Activated naive CD4-positive, alpha-beta T cell treated with anti-CD3 and anti-CD28 coated beads for 36 hours (primary cell): Measurements from ENCODE around the gene ADAMTSL5. TPM values are rescaled to one million over a fixed set of nuclear protein-coding genes. Genes with fewer than 3 reads are reported as not detected.
"Not testable (repeated sequence)": the region's sequence is repeated elsewhere in the genome, so short reads cannot be mapped to it uniquely, and the experiment has no call there.

ENCODE experiments used
- CTCF ChIA-PET: fragments of 350-600 bp; sonication (Branson Sonifier 250); formaldehyde crosslinking; loops from one replicate; lab custom pipeline; 2021; ENCODE audit warnings: antibody characterized with exemption; lab: Charles Lee
- DNase-seq: peaks from one replicate; pipeline ENCODE4 v3.0.0-alpha.2; 2020
- H3K27ac Mint-ChIP-seq: one replicate; pipeline ENCODE4 v1.8.0; 2021; ENCODE audit warnings: mild to moderate bottlenecking, mixed read lengths
- H3K27me3 Mint-ChIP-seq: one replicate; pipeline ENCODE4 v1.8.0; 2021; ENCODE audit warnings: low read depth, mixed read lengths
- H3K36me3 Mint-ChIP-seq: one replicate; pipeline ENCODE4 v1.8.0; 2021; ENCODE audit warnings: low read depth, mixed read lengths
- H3K4me1 Mint-ChIP-seq: one replicate; pipeline ENCODE4 v1.8.0; 2021; ENCODE audit warnings: low read depth, mixed read lengths
- H3K4me3 Mint-ChIP-seq: one replicate; pipeline ENCODE4 v1.8.0; 2021; ENCODE audit warnings: mild to moderate bottlenecking, moderate library complexity, mixed read lengths
- H3K9me3 Mint-ChIP-seq: one replicate; pipeline ENCODE4 v1.8.0; 2021; ENCODE audit warnings: mixed read lengths
- intact Hi-C: fragments of 100-400 bp; cut with micrococcal nuclease; formaldehyde crosslinking; loops from one replicate; pipeline ENCODE4 v1.15.1; 2023
- total RNA-seq, 2 experiments: library from RNA; stranded (reverse); gene quantifications; one replicate each; pipeline ENCODE4 v1.2.3, GENCODE V29; 2021

Gene ADAMTSL5
- total RNA-seq, 2 experiments from 2014 or later = 0.95 to 1.6 TPM

DNA sequence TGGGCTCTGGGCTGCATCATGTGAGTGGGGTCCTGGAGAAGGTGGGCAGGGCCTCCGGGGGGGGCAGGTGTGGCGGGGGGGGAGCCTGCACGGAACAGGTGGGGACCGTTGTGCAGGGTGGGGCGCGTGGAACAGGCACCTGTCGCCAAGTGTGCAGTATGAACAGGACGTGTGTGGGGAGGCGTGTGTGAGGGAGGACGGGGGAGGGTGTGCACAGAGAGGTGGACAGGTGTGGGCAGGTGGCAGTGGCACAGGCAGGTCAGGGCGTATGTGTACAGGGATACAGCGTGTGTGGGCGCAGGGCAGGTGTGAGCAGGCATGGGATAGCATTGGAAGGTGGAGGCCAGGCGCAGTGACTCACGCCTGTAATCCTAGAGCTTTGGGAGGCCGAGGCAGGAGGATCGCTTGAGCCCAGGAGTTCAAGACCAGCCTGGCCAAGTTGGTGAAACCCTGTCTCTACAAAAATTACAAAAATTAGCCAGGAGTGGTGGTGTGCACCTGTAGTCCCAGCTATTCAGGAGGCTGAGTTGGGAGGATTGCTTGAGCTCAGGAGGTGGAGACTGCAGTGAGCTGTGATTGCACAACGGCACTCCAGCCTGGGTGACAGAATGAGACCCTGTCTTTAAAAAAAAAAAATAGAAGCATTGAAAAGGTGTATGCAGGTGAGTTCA is 14.3 kb upstream of the ADAMTSL5 start:
- intact Hi-C loops = no loop called here
- CTCF ChIA-PET = no interaction called here
- Mint-ChIP-seq H3K27ac (no peak overlapping the region), H3K36me3 (no peaks in the 10 kb centered on the region), H3K4me1 (peaks cover 7% of the 10 kb centered on the region), H3K4me3 (no peak overlapping the region), H3K27me3 (peaks cover 36% of the 10 kb centered on the region), H3K9me3 (no peaks in the 10 kb centered on the region)
- DNase-seq = no peak

GRCh38 chr19:1526066-1526778 is 13.4 kb upstream of the ADAMTSL5 start:
- H3K4me1 Mint-ChIP-seq = peaks cover 7% of the 10 kb centered on the region
- no peaks in the 10 kb centered on the region for H3K36me3 Mint-ChIP-seq
- intact Hi-C loops = no loop called here
- H3K9me3 Mint-ChIP-seq = no peaks in the 10 kb centered on the region
- no peak overlapping the region for H3K27ac Mint-ChIP-seq
- CTCF ChIA-PET = no interaction called here
- DNase-seq = no peak
- no peak overlapping the region for H3K4me3 Mint-ChIP-seq
- H3K27me3 Mint-ChIP-seq = peaks cover 36% of the 10 kb centered on the region

- Mint-ChIP-seq H3K27ac (no peak overlapping the region), H3K4me3 (no peak overlapping the region), H3K9me3 (no peaks in the 10 kb centered on the region), H3K4me1 (peaks cover 7% of the 10 kb centered on the region), H3K36me3 (no peaks in the 10 kb centered on the region), H3K27me3 (peaks cover 36% of the 10 kb centered on the region)
- no peak for DNase-seq
- CTCF ChIA-PET = no interaction called here
- intact Hi-C loops = no loop called here
Measured at GRCh38 chr19:1525343-1525742, 12.5 kb upstream of the ADAMTSL5 start.

GRCh38 chr19:1524972-1525325 is 12.1 kb upstream of the ADAMTSL5 start:
- Mint-ChIP-seq H3K4me3 (no peak overlapping the region), H3K36me3 (no peaks in the 10 kb centered on the region), H3K9me3 (no peaks in the 10 kb centered on the region), H3K27me3 (peaks cover 33% of the 10 kb centered on the region), H3K4me1 (peaks cover 7% of the 10 kb centered on the region), H3K27ac (no peak overlapping the region)
- CTCF ChIA-PET = no interaction called here
- DNase-seq = no peak
- intact Hi-C loops = no loop called here

DNA sequence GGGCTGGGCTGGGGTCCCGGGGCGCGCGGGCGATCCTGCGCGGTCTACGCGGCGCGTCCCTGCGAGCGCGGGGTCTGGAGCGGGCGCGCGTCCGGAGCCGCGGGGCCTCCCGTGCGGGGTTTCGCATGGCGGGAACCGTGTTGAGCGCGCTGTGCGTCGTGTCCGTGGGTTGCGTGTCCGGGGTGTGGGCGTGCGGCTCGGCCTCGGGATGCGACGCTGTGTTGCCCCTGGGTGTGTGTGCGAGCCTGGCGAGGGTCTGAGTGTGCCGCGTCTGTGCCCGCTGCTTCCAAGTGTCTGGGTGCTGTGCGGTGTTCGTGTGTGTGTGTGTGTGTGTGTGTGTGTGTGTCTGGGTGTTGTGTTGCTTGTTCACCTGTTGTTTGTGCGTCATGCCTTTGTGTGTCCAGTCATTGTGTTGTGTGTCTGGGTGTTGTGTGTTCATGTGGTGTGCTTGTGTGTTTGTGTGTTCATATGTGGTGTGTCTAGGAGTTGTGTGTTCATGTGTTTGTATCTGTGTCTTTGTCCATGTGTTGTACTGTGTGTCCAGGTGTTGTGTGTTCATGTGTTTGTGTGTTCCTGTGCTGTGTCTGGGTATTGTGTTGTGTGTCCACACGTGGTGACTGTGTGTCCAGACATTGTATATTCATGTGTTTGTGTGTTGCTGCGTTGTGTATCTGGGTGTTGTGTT is 11.6 kb upstream of the ADAMTSL5 start:
- Mint-ChIP-seq H3K36me3 (no peaks in the 10 kb centered on the region), H3K27me3 (peaks cover 30% of the 10 kb centered on the region), H3K27ac (no peak overlapping the region), H3K4me1 (peaks cover 7% of the 10 kb centered on the region), H3K9me3 (no peaks in the 10 kb centered on the region), H3K4me3 (no peak overlapping the region)
- no peak for DNase-seq
- CTCF ChIA-PET = no interaction called here
- intact Hi-C loops = no loop called here

DNA sequence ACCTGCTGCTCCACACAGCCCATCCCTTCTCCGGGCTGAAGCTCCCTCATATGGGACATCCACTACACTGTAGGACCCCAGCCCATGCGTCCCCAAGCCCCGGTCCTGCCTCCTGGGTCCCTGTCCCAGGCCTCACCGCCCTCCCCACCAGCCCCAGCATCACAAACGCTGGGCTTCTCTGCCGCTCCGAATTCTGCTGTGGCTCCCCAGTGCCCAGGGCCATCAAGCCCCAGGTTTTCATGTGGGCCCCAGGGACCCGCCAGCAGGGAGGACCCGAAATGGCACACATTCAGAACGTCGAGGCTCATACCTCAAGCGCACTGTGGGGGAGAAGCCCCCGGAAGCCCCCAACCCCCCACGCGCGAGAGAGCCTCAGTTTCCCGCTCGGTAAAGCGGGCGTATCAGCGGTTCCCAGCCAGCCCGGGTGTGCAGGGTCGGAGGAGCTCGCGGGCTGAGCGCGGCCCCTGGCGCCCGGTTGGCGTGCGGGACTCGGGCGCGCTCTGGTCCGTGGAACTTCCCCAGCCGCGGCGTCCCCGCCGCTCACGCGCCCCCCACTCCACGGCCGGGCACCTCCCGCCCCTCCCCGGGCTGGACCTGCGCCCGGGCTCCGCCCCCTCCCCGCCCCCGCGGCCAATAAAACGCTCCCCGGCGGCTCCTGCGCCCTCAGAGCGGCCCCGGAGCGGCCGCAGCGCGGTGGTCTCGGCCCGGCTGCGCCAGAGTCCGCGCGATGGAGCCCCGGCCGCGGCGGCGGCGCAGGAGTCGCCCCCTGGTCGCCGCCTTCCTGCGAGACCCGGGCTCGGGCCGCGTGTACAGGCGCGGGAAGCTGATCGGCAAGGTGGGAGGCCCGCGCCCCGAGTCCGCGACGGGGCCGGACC is 10.8 kb upstream of the ADAMTSL5 start, which contains the start of gene PLK5:
Gene PLK5 (plus strand): TSS at position 666 of the 875 bp plus-strand sequence. CDS start 2,920 bp downstream, outside the sequence.
- Mint-ChIP-seq H3K27ac (no peak within 1 kb of the TSS), H3K4me3 (no peak within 1 kb of the TSS), H3K27me3 (peaks cover 30% of the 10 kb centered on the region), H3K4me1 (peaks cover 7% of the 10 kb centered on the region), H3K36me3 (no peaks in the 10 kb centered on the region), H3K9me3 (no peaks in the 10 kb centered on the region)
- intact Hi-C loops = no loop called here
- CTCF ChIA-PET = no interaction called here
- no peak for DNase-seq

DNA sequence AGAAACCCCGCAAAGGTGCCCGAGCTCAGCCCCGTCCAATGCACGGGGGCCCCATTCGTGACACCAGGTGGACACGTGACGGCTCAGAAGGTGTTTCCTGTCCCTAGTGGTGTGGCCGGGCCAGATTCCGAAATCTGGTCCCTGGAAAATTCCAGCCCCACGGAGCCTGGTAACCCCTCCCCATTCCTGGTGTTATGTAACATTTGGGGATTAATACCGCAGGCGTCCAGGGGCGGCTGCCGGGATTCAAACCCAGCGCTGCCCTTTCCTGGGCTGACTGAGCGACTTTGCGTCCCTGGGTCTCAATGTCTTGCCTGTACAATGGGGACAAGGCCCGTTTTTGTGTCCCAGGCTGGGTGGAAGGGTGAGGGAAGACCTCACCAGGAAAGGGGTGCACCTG is 10.0 kb upstream of the ADAMTSL5 start:
- H3K36me3 Mint-ChIP-seq = no peaks in the 10 kb centered on the region
- intact Hi-C loops = no loop called here
- H3K27ac Mint-ChIP-seq = no peak overlapping the region
- H3K9me3 Mint-ChIP-seq = no peaks in the 10 kb centered on the region
- H3K4me3 Mint-ChIP-seq = no peak overlapping the region
- no peak for DNase-seq
- H3K4me1 Mint-ChIP-seq = peaks cover 7% of the 10 kb centered on the region
- CTCF ChIA-PET = no interaction called here
- H3K27me3 Mint-ChIP-seq = peaks cover 30% of the 10 kb centered on the region

- DNase-seq = no peak
- intact Hi-C loops = no loop called here
- peaks cover 7% of the 10 kb centered on the region for H3K4me1 Mint-ChIP-seq
- H3K27me3 Mint-ChIP-seq = peaks cover 25% of the 10 kb centered on the region
- H3K36me3 Mint-ChIP-seq = no peaks in the 10 kb centered on the region
- CTCF ChIA-PET = no interaction called here
- no peak overlapping the region for H3K4me3 Mint-ChIP-seq
- H3K27ac Mint-ChIP-seq = no peak overlapping the region
- no peaks in the 10 kb centered on the region for H3K9me3 Mint-ChIP-seq
Measured at GRCh38 chr19:1522061-1522460, 9.2 kb upstream of the ADAMTSL5 start.

- intact Hi-C loops = no loop called here
- no peak overlapping the region for H3K27ac Mint-ChIP-seq
- peaks cover 24% of the 10 kb centered on the region for H3K27me3 Mint-ChIP-seq
- no peaks in the 10 kb centered on the region for H3K36me3 Mint-ChIP-seq
- DNase-seq = no peak
- H3K9me3 Mint-ChIP-seq = no peaks in the 10 kb centered on the region
- peaks cover 7% of the 10 kb centered on the region for H3K4me1 Mint-ChIP-seq
- no peak overlapping the region for H3K4me3 Mint-ChIP-seq
- CTCF ChIA-PET = no interaction called here
Measured at GRCh38 chr19:1521636-1522035, 8.8 kb upstream of the ADAMTSL5 start.

DNA sequence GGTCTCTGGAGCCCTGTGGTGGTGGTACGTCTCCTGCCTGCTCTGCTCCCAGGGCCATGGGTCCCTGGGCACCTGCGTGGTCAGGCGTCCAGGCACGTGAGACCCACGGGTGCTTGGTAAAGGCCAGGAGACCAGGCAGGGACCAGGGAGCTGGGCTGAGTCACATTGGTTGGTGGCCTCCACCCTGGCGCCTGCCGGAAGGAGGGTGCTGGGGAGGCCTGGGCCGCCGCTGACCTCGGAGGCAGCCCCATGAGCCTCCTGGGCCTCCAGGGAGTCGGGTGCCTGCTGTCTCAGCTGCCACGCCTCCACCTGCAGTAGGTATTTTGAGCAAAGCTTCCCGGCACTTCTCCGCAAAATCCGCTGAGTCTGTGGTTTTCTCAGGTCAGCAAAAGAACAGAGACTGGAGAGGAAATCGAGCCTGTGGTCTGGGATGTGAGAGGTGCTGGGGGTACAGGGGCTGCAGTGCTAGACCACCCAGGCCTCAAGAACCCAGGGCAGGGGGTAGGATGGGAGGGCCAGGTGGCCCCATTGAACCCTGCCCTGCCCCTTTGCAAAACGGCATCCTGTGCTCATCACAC is 7.5 kb upstream of the ADAMTSL5 start:
- intact Hi-C loops = no loop called here
- H3K4me3 Mint-ChIP-seq = no peak overlapping the region

DNA sequence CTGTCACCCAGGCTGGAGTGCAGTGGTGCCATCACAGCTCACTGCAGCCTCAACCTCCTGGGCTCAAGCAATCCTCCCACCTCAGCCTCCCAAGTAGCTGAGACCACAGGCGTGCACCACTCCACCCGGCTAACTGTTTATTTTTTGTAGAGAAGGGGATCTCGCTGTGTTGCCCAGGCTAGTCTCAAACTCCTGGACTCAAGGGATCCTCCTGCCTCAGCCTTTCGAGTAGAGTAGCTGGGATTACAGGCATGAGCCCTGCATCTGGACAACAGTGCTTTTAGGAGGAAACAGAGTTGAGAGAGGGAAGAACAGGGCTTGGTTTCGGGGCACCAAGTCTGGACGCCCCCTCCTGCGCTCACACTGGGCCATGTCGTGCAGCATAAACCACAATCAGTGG is 7.0 kb upstream of the ADAMTSL5 start:
- H3K27ac Mint-ChIP-seq, H3K9me3 Mint-ChIP-seq, H3K36me3 Mint-ChIP-seq, CTCF ChIA-PET, H3K4me1 Mint-ChIP-seq, H3K4me3 Mint-ChIP-seq, intact Hi-C loops, DNase-seq: not testable (repeated sequence)
- H3K27me3 Mint-ChIP-seq = peaks cover 12% of the 10 kb centered on the region

More for the DNA sequence above, 7.5 kb upstream of the ADAMTSL5 start:
- peaks cover 14% of the 10 kb centered on the region for H3K27me3 Mint-ChIP-seq
- CTCF ChIA-PET = interaction anchor here (0.6 kb wide), 1 partner anchor 149 kb away, joined by 5 read pairs; no protein-coding TSS in a partner anchor
- H3K36me3 Mint-ChIP-seq = no peaks in the 10 kb centered on the region
- peaks cover 7% of the 10 kb centered on the region for H3K4me1 Mint-ChIP-seq
- H3K27ac Mint-ChIP-seq = no peak overlapping the region
- no peak for DNase-seq
- no peaks in the 10 kb centered on the region for H3K9me3 Mint-ChIP-seq

GRCh38 chr19:1518471-1518870 is 5.7 kb upstream of the ADAMTSL5 start:
- no peak for DNase-seq
- Mint-ChIP-seq H3K4me3 (no peak overlapping the region), H3K4me1 (no peaks in the 10 kb centered on the region), H3K27me3 (peaks cover 6% of the 10 kb centered on the region), H3K9me3 (no peaks in the 10 kb centered on the region), H3K36me3 (no peaks in the 10 kb centered on the region), H3K27ac (no peak overlapping the region)
- CTCF ChIA-PET = no interaction called here
- intact Hi-C loops = no loop called here
